Left lobe of liver (tissue), 2 donors: ENCODE measurements around the gene ACP4. TPM values are rescaled to one million over a fixed set of nuclear protein-coding genes. Genes with fewer than 3 reads are reported as not detected.

Experiments used
- ATAC-seq: fragments of 200-7000 bp; cut with Tn5 transposase; one replicate; pipeline ENCODE4 v1.9.1; 2020; ENCODE audit warnings: mild to moderate bottlenecking, moderate library complexity
- DNase-seq: peaks from one replicate; pipeline ENCODE4 v3.0.0-alpha.2; 2020; ENCODE audit warnings: low spot score
- total RNA-seq: library from RNA; stranded (reverse); gene quantifications from one replicate; pipeline ENCODE4 v1.2.1, GENCODE V29; 2021
- donor health status: DM: no; HTN: no; CAD: no; lungs with moderate emphysema.
- donor health status: DM: no; HTN: yes; CAD: no.

The ACP4 gene
- total RNA-seq, 1 donor from 2014 or later, result not detected

- DNase-seq, result no peak
- no peak for ATAC-seq
These were observed 49.8 kb downstream of the ACP4 start for GRCh38 chr19:50839712-50840655.

- ATAC-seq, result no peak
These were observed 51.9 kb downstream of the ACP4 start for GRCh38 chr19:50842130-50842529.

GRCh38 chr19:50843205-50843604 lies 53.0 kb downstream of the ACP4 start:
- ATAC-seq, result no peak
- DNase-seq, result no peak

More at GRCh38 chr19:50842130-50842529, 51.9 kb downstream of the ACP4 start:
- DNase-seq, result no peak

GRCh38 chr19:50843701-50844221 lies 53.5 kb downstream of the ACP4 start:
- no peak for ATAC-seq
- DNase-seq, result no peak

GRCh38 chr19:50844296-50844935 lies 54.2 kb downstream of the ACP4 start:
- no peak for DNase-seq
- ATAC-seq, result no peak

Other genes starting within 250 kb of the ACP4 start
- gene LRRC4B, start 222.0 kb upstream of the ACP4 start, total RNA-seq, result 0.53 TPM
- not detected for gene SYT3, start 150.5 kb upstream of the ACP4 start, total RNA-seq
- gene C19orf81, start 141.0 kb upstream of the ACP4 start, total RNA-seq, result not detected
- gene SHANK1, start 70.6 kb upstream of the ACP4 start, total RNA-seq, result 0.23 TPM
- 2.8 TPM for gene CLEC11A, start 67.1 kb upstream of the ACP4 start, total RNA-seq
- gene GPR32, start 20.0 kb upstream of the ACP4 start, total RNA-seq, result not detected
- gene KLK1, start 33.4 kb downstream of the ACP4 start, total RNA-seq, result 0.75 TPM
- gene KLK15, start 43.2 kb downstream of the ACP4 start, total RNA-seq, result not detected
- not detected for gene KLK3, start 64.5 kb downstream of the ACP4 start, total RNA-seq
- not detected for gene KLK2, start 83.0 kb downstream of the ACP4 start, total RNA-seq
- gene KLK4, start 121.0 kb downstream of the ACP4 start, total RNA-seq, result not detected
- not detected for gene KLK5, start 162.6 kb downstream of the ACP4 start, total RNA-seq
- not detected for gene KLK6, start 179.2 kb downstream of the ACP4 start, total RNA-seq
- gene KLK7, start 193.5 kb downstream of the ACP4 start, total RNA-seq, result not detected
- not detected for gene KLK8, start 211.2 kb downstream of the ACP4 start, total RNA-seq
- gene KLK10, start 229.3 kb downstream of the ACP4 start, total RNA-seq, result not detected
- not detected for gene KLK11, start 236.2 kb downstream of the ACP4 start, total RNA-seq
- not detected for gene KLK12, start 244.6 kb downstream of the ACP4 start, total RNA-seq